K562 (cell line): Measurements from ENCODE around the gene CPLX1. TPM values are rescaled to one million over a fixed set of nuclear protein-coding genes. Genes with fewer than 3 reads are reported as not detected.

Source experiments
- ATAC-seq: fragments of 200-7000 bp; cut with Tn5 transposase; 3 replicates; pipeline ENCODE4 v1.9.1; 2020; ENCODE audit warnings: moderate library complexity
- BruUV-seq: library from RNA; stranded (reverse); fragments of 400-500 nt; replicated peaks from 2 replicates; lab custom pipeline; 2021; lab: Mats Ljungman, UMichigan
- CTCF ChIA-PET: fragments of 300-600 bp; formaldehyde crosslinking; extraction: SDS; loops from one replicate; lab custom pipeline; 2021; ENCODE audit warnings: low intra/inter-chr PET ratio; lab: Yijun Ruan, JAX
- POLR2A ChIA-PET: fragments of 300-600, 350-650 bp; sonication (Branson Sonifier 250); formaldehyde crosslinking; extraction: SDS; loops from one replicate; lab custom pipeline; 2021; ENCODE audit warnings: antibody characterized with exemption, inconsistent platforms; lab: Yijun Ruan, JAX
- DNase-seq, 4 experiments: peaks; one replicate each; pipeline versions ENCODE4 v3.0.0 to v3.0.0-alpha.2; 2011 to 2018; ENCODE audit warnings: low spot score in 3 of 4, mixed read lengths in 3 of 4; ENCODE audit errors: extremely low read depth in 1 of 4
- FAIRE-seq: peaks from 2 replicates; lab custom pipeline; 2011; peaks lifted over from hg19 to GRCh38; lab: Jason Lieb, UNC
- H2AFZ ChIP-seq: 2 replicates; pipeline ENCODE4 v1.6.0; 2011; ENCODE audit warnings: low read depth, low read length, control low read depth, inconsistent platforms
- H3K27ac ChIP-seq: fragments of 200-600 bp; 3 replicates; pipeline ENCODE4 v1.8.0; 2011; ENCODE audit warnings: low read depth, mild to moderate bottlenecking, control low read depth, inconsistent platforms, low read length, moderate library complexity, mixed read lengths; ENCODE audit errors: extremely low read depth
- H3K27me3 ChIP-seq, 2 experiments: fragments of 300-600 bp in 1 of 2; 2 replicates in 1 of 2; 3 replicates in 1 of 2; pipeline versions ENCODE4 v1.6.0 to v1.8.0; 2011; ENCODE audit warnings: inconsistent platforms in 2 of 2, low read length in 2 of 2, mild to moderate bottlenecking in 1 of 2, mixed read lengths in 1 of 2, moderate library complexity in 1 of 2; ENCODE audit not compliant: control insufficient read depth in 2 of 2, insufficient read depth in 2 of 2
- H3K36me3 ChIP-seq: fragments of 300-600 bp; 3 replicates; pipeline ENCODE4 v1.8.0; 2011; ENCODE audit warnings: mild to moderate bottlenecking, low read length, inconsistent platforms; ENCODE audit not compliant: control insufficient read depth, insufficient read depth
- H3K4me1 ChIP-seq, 2 experiments: fragments of 200-600 bp in 1 of 2; replicated peaks in 1 of 2; 2 replicates in 1 of 2; 3 replicates in 1 of 2; pipeline versions ENCODE4 v1.5.1 to v1.8.0; 2011; ENCODE audit warnings: inconsistent platforms in 2 of 2, low read length in 2 of 2, mild to moderate bottlenecking in 1 of 2, mixed read lengths in 1 of 2, moderate library complexity in 1 of 2; ENCODE audit not compliant: control insufficient read depth in 2 of 2, insufficient read depth in 2 of 2
- H3K4me2 ChIP-seq: 2 replicates; pipeline ENCODE4 v1.6.1; 2011; ENCODE audit warnings: low read length, control low read depth, inconsistent platforms, mixed read lengths; ENCODE audit not compliant: insufficient read depth
- H3K4me3 ChIP-seq: fragments of 200-600 bp; sonication (generic), shearing (Covaris generic); 2 replicates; pipeline ENCODE4 v1.5.1; 2016; ENCODE audit warnings: control low read depth, inconsistent platforms
- H3K79me2 ChIP-seq: fragments of 200-600 bp; 3 replicates; pipeline ENCODE4 v1.8.0; 2011; ENCODE audit warnings: low read length, inconsistent platforms; ENCODE audit not compliant: control insufficient read depth, insufficient read depth
- H3K9ac ChIP-seq, 2 experiments: 2 replicates each; pipeline versions ENCODE4 v1.6.0 to v1.6.1; 2011; ENCODE audit warnings: low read depth in 2 of 2, low read length in 2 of 2, control low read depth in 1 of 2, inconsistent platforms in 1 of 2, mild to moderate bottlenecking in 1 of 2, mixed read lengths in 1 of 2; ENCODE audit not compliant: insufficient read depth in 1 of 2
- H3K9me1 ChIP-seq: one replicate; pipeline ENCODE4 v1.6.0; 2011; ENCODE audit warnings: inconsistent platforms, mild to moderate bottlenecking, low read length, moderate library complexity; ENCODE audit not compliant: control insufficient read depth, insufficient read depth
- H3K9me3 ChIP-seq: replicated peaks from 2 replicates; pipeline ENCODE4 v1.5.1; 2011; ENCODE audit warnings: low read depth, low read length, inconsistent platforms; ENCODE audit not compliant: control insufficient read depth, insufficient read depth
- H4K20me1 ChIP-seq: replicated peaks from 2 replicates; pipeline ENCODE4 v1.6.1; 2011; ENCODE audit warnings: low read length, inconsistent platforms, mixed read lengths; ENCODE audit not compliant: control insufficient read depth, insufficient read depth
- ATF1 ChIP-seq, 2 experiments: fragments of 450-650 bp in 1 of 2; IDR thresholded peaks; 2 replicates each; pipeline ENCODE4 v1.6.1; 2016; ENCODE audit warnings: missing compliant biosample characterization in 1 of 2, missing genetic modification characterization in 1 of 2
- CBFA2T2 ChIP-seq: fragments of 450-650 bp; conservative IDR thresholded peaks from 2 replicates; pipeline ENCODE4 v1.6.1; 2017; ENCODE audit warnings: mild to moderate bottlenecking
- CBX1 ChIP-seq: sonication (generic); IDR thresholded peaks from 2 replicates; pipeline ENCODE4 v1.6.1; 2016; ENCODE audit warnings: antibody characterized with exemption, low read depth, mild to moderate bottlenecking
- COPS2 ChIP-seq: fragments of 450-650 bp; conservative IDR thresholded peaks from 2 replicates; pipeline ENCODE4 v1.6.1; 2016; ENCODE audit warnings: mild to moderate bottlenecking, moderate library complexity
- MTF1 ChIP-seq: fragments of 250-450 bp; sonication (Bioruptor Pico); IDR thresholded peaks from 2 replicates; pipeline ENCODE4 v1.9.0; 2021; ENCODE audit warnings: moderate library complexity, mild to moderate bottlenecking, inconsistent platforms, borderline replicate concordance
- POLR2AphosphoS2 ChIP-seq: IDR thresholded peaks from 2 replicates; pipeline ENCODE4 v1.6.1; 2012; ENCODE audit warnings: low read length, improper control_type of control experiment
- POLR2B ChIP-seq: fragments of 450-650 bp; IDR thresholded peaks from 2 replicates; pipeline ENCODE4 v1.6.1; 2018; ENCODE audit warnings: low read depth; ENCODE audit not compliant: partially characterized antibody
- POLR2G ChIP-seq: fragments of 200-400 bp; formaldehyde crosslinking; IDR thresholded peaks from 2 replicates; pipeline ENCODE4 v1.6.1; 2017; ENCODE audit warnings: low read depth, mild to moderate bottlenecking, antibody characterized with exemption, low read length, moderate library complexity
- SIRT6 ChIP-seq: IDR thresholded peaks from one replicate; pipeline ENCODE4 v1.6.1; 2012; ENCODE audit warnings: low read depth, mild to moderate bottlenecking, control low read depth, inconsistent platforms, low read length, moderate library complexity
- ZSCAN29 ChIP-seq: fragments of 450-650 bp; IDR thresholded peaks from 2 replicates; pipeline ENCODE4 v1.6.1; 2017
- WGBS: fragments of 100-300 bp; shearing (Covaris generic); methylation state at CpG from one replicate; pipeline ENCODE4 v1.1.6; 2016; ENCODE audit warnings: low coverage, mixed read lengths; ENCODE audit not compliant: insufficient coverage; ENCODE audit errors: missing lambda C conversion rate; 5-methylcytosine and 5-hydroxymethylcytosine counted together
- in situ Hi-C: fragments of 300-500 bp; cut with MboI; formaldehyde crosslinking; loops from 4 replicates; pipeline ENCODE4 v1.15.0; 2018; ENCODE audit warnings: inconsistent platforms, mixed read lengths
- intact Hi-C: fragments of 100-400 bp; cut with micrococcal nuclease; formaldehyde crosslinking; loops from 2 replicates; pipeline ENCODE4 v1.14.2; 2022
- polyA plus RNA-seq, 8 experiments: library from polyadenylated mRNA; depleted of rRNA in 4 of 8; stranded (reverse) in 5 of 8; unstranded in 3 of 8; fragments of >200 nt; fragmentation: Nextera tagmentation in 2 of 8; fragmentation: Illumina TruSeq in 1 of 8; extraction: Ambion mirVana in 2 of 8; extraction: Trizol in 1 of 8; gene quantifications; 2 replicates each; pipeline versions ENCODE4 v1.2.1 to v1.2.3, GENCODE V29; 2011 to 2014; ENCODE audit warnings: inconsistent platforms in 1 of 8, missing spikeins in 1 of 8
- total RNA-seq, 7 experiments: library from RNA; depleted of rRNA in 6 of 7; stranded (reverse); fragments of >200 nt in 6 of 7; fragmentation: Illumina TruSeq in 2 of 7; extraction: Trizol in 2 of 7; gene quantifications; 2 replicates each; pipeline versions ENCODE4 v1.2.1 to v1.2.3, GENCODE V29; 2011 to 2021; ENCODE audit warnings: low replicate concordance in 1 of 7

CPLX1 gene
- total and polyA plus RNA-seq, 9 of the 15 experiments (the other 6 are each of a cell fraction or from before 2014, with no cell fraction given): 0.03 to 3.3 (median 0.17) TPM; not detected in 2

GRCh38 chr4:763922-764321 is 62.0 kb downstream of the CPLX1 start:
- 95% methylated on average over 11 of the region's 11 CpGs for WGBS
- H3K4me2 ChIP-seq: no peak overlapping the region
- TF ChIP-seq CBX1: 0 out of 2 replicates have a peak, but pooled peaks have one; percentile 46
- TF ChIP-seq POLR2B: no peak
- peak; percentile 73; the same call in 1 of the 2 replicates for TF ChIP-seq POLR2G
- peak; percentile 3 for TF ChIP-seq SIRT6
- TF ChIP-seq POLR2AphosphoS2: 0 out of 2 replicates have a peak, but pooled peaks have one; percentile 18
- TF ChIP-seq ZSCAN29: no peak
- no peak for TF ChIP-seq MTF1 (CRISPR knock-in tag)
- TF ChIP-seq ATF1 (CRISPR knock-in tag; IDR thresholded peaks at IDR 0.05): no peak
- TF ChIP-seq ATF1 (tag; IDR thresholded peaks at IDR 0.05): no peak
- no peak for TF ChIP-seq CBFA2T2
- TF ChIP-seq COPS2: no peak
- peaks cover 7% of the 10 kb centered on the region; the same call in 2 of the 3 replicates for H3K79me2 ChIP-seq
- peaks cover 0 to 16% of the 10 kb centered on the region in 2 experiments; a peak in 2 of 5 replicates for H3K4me1 ChIP-seq
- no peak overlapping the region for H3K9ac ChIP-seq
- no peak for FAIRE-seq
- no peaks in the 10 kb centered on the region for H4K20me1 ChIP-seq
- no peaks in the 10 kb centered on the region for H3K27me3 ChIP-seq
- intact Hi-C loops: loop anchor here (10.0 kb wide), 1 partner anchor 221 kb away; the partner anchor contains the start of gene IDUA
- ChIA-PET POLR2A (interaction anchor here (1.2 to 1.4 kb wide), 2 partner anchors 11 kb away, joined by 4 to 8 read pairs; no protein-coding TSS in a partner anchor), CTCF (interaction anchor here (0.7 kb wide), 1 partner anchor 135 kb away, joined by 4 read pairs; no protein-coding TSS in a partner anchor)
- H3K4me3 ChIP-seq: no peak overlapping the region
- ATAC-seq: no peak
- H3K27ac ChIP-seq: no peak overlapping the region
- H3K36me3 ChIP-seq: peaks cover 83% of the 10 kb centered on the region; the same call in 2 of the 3 replicates
- DNase-seq: no peak
- H3K9me1 ChIP-seq: no peaks in the 10 kb centered on the region
- in situ Hi-C loops: no loop called here
- no TSS peak for BruUV-seq
- peaks cover 13% of the 10 kb centered on the region for H3K9me3 ChIP-seq
- no peak overlapping the region for H2AFZ ChIP-seq
